ENCODE measurements around the gene SHC3.

The SHC3 gene

GRCh38 chr9:89177944-89178829 lies at the start of gene SHC3:
SHC3 (minus strand) TSS chr9:89178818; CDS start chr9:89178460, 358 bp downstream.
- Histone ChIP-seq H3K27me3 (ENCODE audit: control insufficient read depth, insufficient read depth, low read length) (peaks cover 9% of the 10 kb centered on the region), H3K4me1 (ENCODE audit: control insufficient read depth, insufficient read depth, low read length) (no peaks in the 10 kb centered on the region; the same call in 1 of the 2 replicates)
- no CpG with 5 or more reads among the region's 96 CpGs for WGBS (ENCODE audit: insufficient coverage, insufficient read length)

GRCh38 chr9:89225991-89226471 lies 47.4 kb upstream of the SHC3 start:
- H3K27me3 ChIP-seq (ENCODE audit: control insufficient read depth, insufficient read depth, low read length), result no peaks in the 10 kb centered on the region
- no CpG with 5 or more reads among the region's 5 CpGs for WGBS (ENCODE audit: insufficient coverage, insufficient read length)
- H3K27ac ChIP-seq (ENCODE audit: low read length), result no peak overlapping the region
- no peaks in the 10 kb centered on the region for H3K36me3 ChIP-seq (ENCODE audit: control insufficient read depth, insufficient read depth, low read length)
- DNase-seq (ENCODE audit: low read depth, low spot score), result peak; percentile 39
- no peak overlapping the region for H3K4me3 ChIP-seq (ENCODE audit: low read length)
- H3K9me3 ChIP-seq (ENCODE audit: control insufficient read depth, insufficient read depth, low read length), result no peaks in the 10 kb centered on the region
- peaks cover 1% of the 10 kb centered on the region; the same call in 1 of the 2 replicates for H3K4me1 ChIP-seq (ENCODE audit: control insufficient read depth, insufficient read depth, low read length)

More at GRCh38 chr9:89177944-89178829, at the start of gene SHC3:
- Histone ChIP-seq H3K36me3 (ENCODE audit: control insufficient read depth, insufficient read depth, low read length) (no peaks in the 10 kb centered on the region), H3K4me3 (ENCODE audit: low read length) (peak within 1 kb of the TSS; percentile 46), H3K27ac (ENCODE audit: low read length) (no peak within 1 kb of the TSS), H3K9me3 (ENCODE audit: control insufficient read depth, insufficient read depth, low read length) (no peaks in the 10 kb centered on the region)
- DNase-seq (ENCODE audit: low read depth, low spot score), result no peak

GRCh38 chr9:89225587-89225986 lies 47.0 kb upstream of the SHC3 start:
- no peak for DNase-seq (ENCODE audit: low read depth, low spot score)
- peaks cover 1% of the 10 kb centered on the region; the same call in 1 of the 2 replicates for H3K4me1 ChIP-seq (ENCODE audit: control insufficient read depth, insufficient read depth, low read length)
- H3K4me3 ChIP-seq (ENCODE audit: low read length), result no peak overlapping the region
- no peak overlapping the region for H3K27ac ChIP-seq (ENCODE audit: low read length)
- H3K27me3 ChIP-seq (ENCODE audit: control insufficient read depth, insufficient read depth, low read length), result no peaks in the 10 kb centered on the region
- no CpG with 5 or more reads among the region's 5 CpGs for WGBS (ENCODE audit: insufficient coverage, insufficient read length)
- H3K36me3 ChIP-seq (ENCODE audit: control insufficient read depth, insufficient read depth, low read length), result no peaks in the 10 kb centered on the region
- no peaks in the 10 kb centered on the region for H3K9me3 ChIP-seq (ENCODE audit: control insufficient read depth, insufficient read depth, low read length)

GRCh38 chr9:89225036-89225435 lies 46.4 kb upstream of the SHC3 start:
- H3K9me3 ChIP-seq (ENCODE audit: control insufficient read depth, insufficient read depth, low read length), result no peaks in the 10 kb centered on the region
- H3K4me1 ChIP-seq (ENCODE audit: control insufficient read depth, insufficient read depth, low read length), result peaks cover 1% of the 10 kb centered on the region; the same call in 1 of the 2 replicates
- no peaks in the 10 kb centered on the region for H3K27me3 ChIP-seq (ENCODE audit: control insufficient read depth, insufficient read depth, low read length)
- H3K27ac ChIP-seq (ENCODE audit: low read length), result no peak overlapping the region
- no peak overlapping the region for H3K4me3 ChIP-seq (ENCODE audit: low read length)
- WGBS (ENCODE audit: insufficient coverage, insufficient read length), result no CpG with 5 or more reads among the region's 4 CpGs
- H3K36me3 ChIP-seq (ENCODE audit: control insufficient read depth, insufficient read depth, low read length), result no peaks in the 10 kb centered on the region
- no peak for DNase-seq (ENCODE audit: low read depth, low spot score)

GRCh38 chr9:89224633-89225032 lies 46.0 kb upstream of the SHC3 start:
- no CpG with 5 or more reads among the region's 4 CpGs for WGBS (ENCODE audit: insufficient coverage, insufficient read length)
- Histone ChIP-seq H3K27ac (ENCODE audit: low read length) (no peak overlapping the region), H3K9me3 (ENCODE audit: control insufficient read depth, insufficient read depth, low read length) (no peaks in the 10 kb centered on the region), H3K4me1 (ENCODE audit: control insufficient read depth, insufficient read depth, low read length) (peaks cover 1% of the 10 kb centered on the region; the same call in 1 of the 2 replicates), H3K27me3 (ENCODE audit: control insufficient read depth, insufficient read depth, low read length) (no peaks in the 10 kb centered on the region), H3K4me3 (ENCODE audit: low read length) (no peak overlapping the region), H3K36me3 (ENCODE audit: control insufficient read depth, insufficient read depth, low read length) (no peaks in the 10 kb centered on the region)
- DNase-seq (ENCODE audit: low read depth, low spot score), result no peak

GRCh38 chr9:89223396-89223977 lies 44.9 kb upstream of the SHC3 start:
- DNase-seq (ENCODE audit: low read depth, low spot score), result no peak
- peaks cover 1% of the 10 kb centered on the region; the same call in 1 of the 2 replicates for H3K4me1 ChIP-seq (ENCODE audit: control insufficient read depth, insufficient read depth, low read length)
- no peak overlapping the region for H3K27ac ChIP-seq (ENCODE audit: low read length)
- H3K36me3 ChIP-seq (ENCODE audit: control insufficient read depth, insufficient read depth, low read length), result no peaks in the 10 kb centered on the region
- WGBS (ENCODE audit: insufficient coverage, insufficient read length), result no CpG with 5 or more reads among the region's 5 CpGs
- H3K4me3 ChIP-seq (ENCODE audit: low read length), result no peak overlapping the region
- no peaks in the 10 kb centered on the region for H3K9me3 ChIP-seq (ENCODE audit: control insufficient read depth, insufficient read depth, low read length)
- H3K27me3 ChIP-seq (ENCODE audit: control insufficient read depth, insufficient read depth, low read length), result no peaks in the 10 kb centered on the region

GRCh38 chr9:89219637-89220036 lies 41.0 kb upstream of the SHC3 start:
- H3K27me3 ChIP-seq (ENCODE audit: control insufficient read depth, insufficient read depth, low read length), result no peaks in the 10 kb centered on the region
- H3K4me1 ChIP-seq (ENCODE audit: control insufficient read depth, insufficient read depth, low read length), result no peaks in the 10 kb centered on the region
- H3K27ac ChIP-seq (ENCODE audit: low read length), result no peak overlapping the region
- DNase-seq (ENCODE audit: low read depth, low spot score), result no peak
- no peaks in the 10 kb centered on the region for H3K36me3 ChIP-seq (ENCODE audit: control insufficient read depth, insufficient read depth, low read length)
- WGBS (ENCODE audit: insufficient coverage, insufficient read length), result no CpG with 5 or more reads among the region's 5 CpGs
- no peak overlapping the region for H3K4me3 ChIP-seq (ENCODE audit: low read length)
- no peaks in the 10 kb centered on the region for H3K9me3 ChIP-seq (ENCODE audit: control insufficient read depth, insufficient read depth, low read length)

- no peaks in the 10 kb centered on the region for H3K36me3 ChIP-seq (ENCODE audit: control insufficient read depth, insufficient read depth, low read length)
- H3K9me3 ChIP-seq (ENCODE audit: control insufficient read depth, insufficient read depth, low read length), result no peaks in the 10 kb centered on the region
- DNase-seq (ENCODE audit: low read depth, low spot score), result no peak
- H3K27me3 ChIP-seq (ENCODE audit: control insufficient read depth, insufficient read depth, low read length), result no peaks in the 10 kb centered on the region
- no peaks in the 10 kb centered on the region for H3K4me1 ChIP-seq (ENCODE audit: control insufficient read depth, insufficient read depth, low read length)
- H3K27ac ChIP-seq (ENCODE audit: low read length), result no peak overlapping the region
- no peak overlapping the region for H3K4me3 ChIP-seq (ENCODE audit: low read length)
- WGBS (ENCODE audit: insufficient coverage, insufficient read length), result no CpG with 5 or more reads among the region's 11 CpGs
Measured at GRCh38 chr9:89218040-89218928, 39.7 kb upstream of the SHC3 start.

GRCh38 chr9:89215342-89215741 lies 36.7 kb upstream of the SHC3 start:
- DNase-seq (ENCODE audit: low read depth, low spot score), result no peak
- no peaks in the 10 kb centered on the region for H3K27me3 ChIP-seq (ENCODE audit: control insufficient read depth, insufficient read depth, low read length)
- H3K9me3 ChIP-seq (ENCODE audit: control insufficient read depth, insufficient read depth, low read length), result no peaks in the 10 kb centered on the region
- H3K27ac ChIP-seq (ENCODE audit: low read length), result no peak overlapping the region
- WGBS (ENCODE audit: insufficient coverage, insufficient read length), result no CpG with 5 or more reads among the region's 3 CpGs
- H3K4me3 ChIP-seq (ENCODE audit: low read length), result no peak overlapping the region
- no peaks in the 10 kb centered on the region for H3K36me3 ChIP-seq (ENCODE audit: control insufficient read depth, insufficient read depth, low read length)
- no peaks in the 10 kb centered on the region for H3K4me1 ChIP-seq (ENCODE audit: control insufficient read depth, insufficient read depth, low read length)

GRCh38 chr9:89213396-89213880 lies 34.8 kb upstream of the SHC3 start:
- no peak overlapping the region for H3K27ac ChIP-seq (ENCODE audit: low read length)
- H3K4me3 ChIP-seq (ENCODE audit: low read length), result no peak overlapping the region
- no peaks in the 10 kb centered on the region for H3K36me3 ChIP-seq (ENCODE audit: control insufficient read depth, insufficient read depth, low read length)
- no CpG with 5 or more reads among the region's 3 CpGs for WGBS (ENCODE audit: insufficient coverage, insufficient read length)
- H3K27me3 ChIP-seq (ENCODE audit: control insufficient read depth, insufficient read depth, low read length), result no peaks in the 10 kb centered on the region
- DNase-seq (ENCODE audit: low read depth, low spot score), result no peak
- no peaks in the 10 kb centered on the region for H3K4me1 ChIP-seq (ENCODE audit: control insufficient read depth, insufficient read depth, low read length)
- no peaks in the 10 kb centered on the region for H3K9me3 ChIP-seq (ENCODE audit: control insufficient read depth, insufficient read depth, low read length)

Measured in iPS DF 6.9 (cell line).